Neural cell (in vitro differentiated cells): ENCODE data around the gene GLS.

Experiments used
- EP300 ChIP-seq: fragments of 450-650 bp; conservative IDR thresholded peaks from 2 replicates; pipeline ENCODE4 v1.6.1; 2014; ENCODE audit warnings: antibody characterized with exemption, mild to moderate bottlenecking, moderate library complexity; ENCODE audit not compliant: poor library complexity, severe bottlenecking
- MXI1 ChIP-seq: fragments of 450-650 bp; conservative IDR thresholded peaks from 2 replicates; pipeline ENCODE4 v1.6.1; 2014; ENCODE audit warnings: antibody characterized with exemption, mild to moderate bottlenecking; ENCODE audit not compliant: poor library complexity, severe bottlenecking
- POLR2AphosphoS5 ChIP-seq: IDR thresholded peaks from 2 replicates; pipeline ENCODE4 v1.6.1; 2012
- TAF1 ChIP-seq: IDR thresholded peaks from 2 replicates; pipeline ENCODE4 v1.6.1; 2012; ENCODE audit warnings: low read depth
- TF ChIP-seq, protein P1 (sequence below): fragments of 450-650 bp; IDR thresholded peaks from 2 replicates; pipeline ENCODE4 v1.5.1; 2014; ENCODE audit warnings: antibody characterized with exemption, mild to moderate bottlenecking, moderate library complexity; ENCODE audit not compliant: poor library complexity, severe bottlenecking

DNA sequence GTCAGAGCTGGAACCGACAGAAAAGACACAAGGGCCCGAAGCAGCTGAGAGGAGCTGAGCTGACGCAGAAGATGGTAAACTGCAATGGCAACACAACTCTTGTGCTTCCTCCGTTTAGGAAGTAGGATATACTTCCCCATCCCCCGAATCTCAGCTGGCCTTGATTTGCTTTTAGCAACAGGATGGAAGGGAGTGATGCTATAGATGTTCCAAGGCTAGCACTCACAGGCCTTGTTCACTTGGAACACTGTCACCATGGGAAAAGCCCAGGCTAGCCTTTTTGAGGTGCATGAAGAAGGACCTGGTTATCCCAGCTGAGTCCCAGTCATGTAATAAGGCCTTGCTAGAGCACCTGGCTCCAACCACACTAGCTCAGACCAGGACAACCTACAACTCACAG is 107.3 kb downstream of the GLS start:
- TF ChIP-seq MXI1: no peak
- no peak for TF ChIP-seq TAF1
- TF ChIP-seq, protein P1, sequence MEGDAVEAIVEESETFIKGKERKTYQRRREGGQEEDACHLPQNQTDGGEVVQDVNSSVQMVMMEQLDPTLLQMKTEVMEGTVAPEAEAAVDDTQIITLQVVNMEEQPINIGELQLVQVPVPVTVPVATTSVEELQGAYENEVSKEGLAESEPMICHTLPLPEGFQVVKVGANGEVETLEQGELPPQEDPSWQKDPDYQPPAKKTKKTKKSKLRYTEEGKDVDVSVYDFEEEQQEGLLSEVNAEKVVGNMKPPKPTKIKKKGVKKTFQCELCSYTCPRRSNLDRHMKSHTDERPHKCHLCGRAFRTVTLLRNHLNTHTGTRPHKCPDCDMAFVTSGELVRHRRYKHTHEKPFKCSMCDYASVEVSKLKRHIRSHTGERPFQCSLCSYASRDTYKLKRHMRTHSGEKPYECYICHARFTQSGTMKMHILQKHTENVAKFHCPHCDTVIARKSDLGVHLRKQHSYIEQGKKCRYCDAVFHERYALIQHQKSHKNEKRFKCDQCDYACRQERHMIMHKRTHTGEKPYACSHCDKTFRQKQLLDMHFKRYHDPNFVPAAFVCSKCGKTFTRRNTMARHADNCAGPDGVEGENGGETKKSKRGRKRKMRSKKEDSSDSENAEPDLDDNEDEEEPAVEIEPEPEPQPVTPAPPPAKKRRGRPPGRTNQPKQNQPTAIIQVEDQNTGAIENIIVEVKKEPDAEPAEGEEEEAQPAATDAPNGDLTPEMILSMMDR: no peak
- TF ChIP-seq POLR2AphosphoS5: no peak
- no peak for TF ChIP-seq EP300
